Esophagus squamous epithelium (tissue), 4 donors: ENCODE measurements around the gene R3HCC1L.

Experiments
- POLR2A ChIP-seq, 4 donors: fragments of 450-650 bp; IDR thresholded peaks; one replicate each; pipeline ENCODE4 v1.6.1; 2017; ENCODE audit warnings: antibody characterized with exemption in 4 of 4, mild to moderate bottlenecking in 4 of 4, moderate library complexity in 3 of 4
- TF ChIP-seq, protein P1 (sequence below), 6 experiments: fragments of 450-650 bp in 4 of 6; fragments of 200-600 bp in 2 of 6; sonication (generic) in 2 of 6; IDR thresholded peaks; one replicate each; pipeline ENCODE4 v1.5.1; 2016 to 2019; ENCODE audit warnings: antibody characterized with exemption in 6 of 6, mild to moderate bottlenecking in 4 of 6, moderate library complexity in 4 of 6

DNA sequence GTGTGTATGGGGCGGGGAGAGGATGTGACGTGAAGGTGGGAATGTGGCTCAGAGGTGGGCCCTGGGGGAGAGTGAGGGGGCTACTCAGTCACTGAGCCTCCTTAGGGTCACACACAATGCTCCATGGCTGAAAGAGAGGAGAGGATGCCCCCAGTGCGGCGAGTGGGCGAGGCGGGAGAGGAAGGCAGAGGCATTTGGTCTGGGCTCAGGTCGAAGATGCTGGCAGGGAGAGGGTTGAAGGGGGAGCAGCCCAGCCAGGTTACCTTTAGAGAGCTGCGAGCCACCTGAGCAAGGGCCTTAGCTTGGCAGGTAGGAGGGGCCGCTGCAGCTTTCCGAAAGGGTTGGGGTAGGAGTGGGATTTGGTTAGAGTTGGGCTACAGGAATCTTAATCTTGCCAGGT lies 138.2 kb downstream of the R3HCC1L start:
- TF ChIP-seq, protein P1, sequence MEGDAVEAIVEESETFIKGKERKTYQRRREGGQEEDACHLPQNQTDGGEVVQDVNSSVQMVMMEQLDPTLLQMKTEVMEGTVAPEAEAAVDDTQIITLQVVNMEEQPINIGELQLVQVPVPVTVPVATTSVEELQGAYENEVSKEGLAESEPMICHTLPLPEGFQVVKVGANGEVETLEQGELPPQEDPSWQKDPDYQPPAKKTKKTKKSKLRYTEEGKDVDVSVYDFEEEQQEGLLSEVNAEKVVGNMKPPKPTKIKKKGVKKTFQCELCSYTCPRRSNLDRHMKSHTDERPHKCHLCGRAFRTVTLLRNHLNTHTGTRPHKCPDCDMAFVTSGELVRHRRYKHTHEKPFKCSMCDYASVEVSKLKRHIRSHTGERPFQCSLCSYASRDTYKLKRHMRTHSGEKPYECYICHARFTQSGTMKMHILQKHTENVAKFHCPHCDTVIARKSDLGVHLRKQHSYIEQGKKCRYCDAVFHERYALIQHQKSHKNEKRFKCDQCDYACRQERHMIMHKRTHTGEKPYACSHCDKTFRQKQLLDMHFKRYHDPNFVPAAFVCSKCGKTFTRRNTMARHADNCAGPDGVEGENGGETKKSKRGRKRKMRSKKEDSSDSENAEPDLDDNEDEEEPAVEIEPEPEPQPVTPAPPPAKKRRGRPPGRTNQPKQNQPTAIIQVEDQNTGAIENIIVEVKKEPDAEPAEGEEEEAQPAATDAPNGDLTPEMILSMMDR (IDR thresholded peaks at IDR 0.05): no peak
- TF ChIP-seq POLR2A (IDR thresholded peaks at IDR 0.05): no peak
